Endothelial cell of coronary artery (primary cell): ENCODE data around the gene VPS4A. TPM values are rescaled to one million over a fixed set of nuclear protein-coding genes. Genes with fewer than 3 reads are reported as not detected.

Experiments used
- total RNA-seq: library from RNA; depleted of rRNA; stranded (reverse); fragments of >200 nt; gene quantifications from 2 replicates; pipeline ENCODE4 v1.2.3, GENCODE V29; 2014

Gene VPS4A
- total RNA-seq, result 36.7 and 39.8 TPM in 2 replicates

GRCh38 chr16:69310653-69311532 is at the start of gene VPS4A:
TSS of gene VPS4A (plus strand) at chr16:69311350. CDS start at chr16:69311512, 162 bp downstream.

GRCh38 chr16:69330286-69331109 is 19.3 kb downstream of the VPS4A start, which contains the start of gene PDF:
TSS of gene PDF (minus strand) at chr16:69330588. CDS start at chr16:69330570, 18 bp downstream.

GRCh38 chr16:69339289-69340094 is 28.3 kb downstream of the VPS4A start, which contains the start of the genes COG8 and NIP7:
TSS of gene COG8 (minus strand) at chr16:69339564. CDS start at chr16:69339552, 12 bp downstream.
TSS of gene NIP7 (plus strand) at chr16:69339772. CDS start at chr16:69339830, 58 bp downstream.

GRCh38 chr16:69351309-69352027 is 40.3 kb downstream of the VPS4A start, which contains the start of gene TMED6:
TSS of gene TMED6 (minus strand) at chr16:69351786. CDS start at chr16:69351753, 33 bp downstream.

Other genes starting within 250 kb of the VPS4A start
- gene HAS3, start 205.7 kb upstream of the VPS4A start, total RNA-seq, result 1.1 and 1.8 TPM in 2 replicates
- 50.5 and 63.2 TPM in 2 replicates for gene CHTF8, start 178.8 kb upstream of the VPS4A start, total RNA-seq
- 16.7 and 18.7 TPM in 2 replicates for gene UTP4, start 178.7 kb upstream of the VPS4A start, total RNA-seq
- 54.4 and 61.2 TPM in 2 replicates for gene SNTB2, start 124.2 kb upstream of the VPS4A start, total RNA-seq
- gene PDF, start 19.2 kb downstream of the VPS4A start, total RNA-seq, result 11.5 and 11.9 TPM in 2 replicates
- gene COG8, start 28.2 kb downstream of the VPS4A start, total RNA-seq, result 18.9 and 23.5 TPM in 2 replicates
- 29.5 and 33.9 TPM in 2 replicates for gene NIP7, start 28.4 kb downstream of the VPS4A start, total RNA-seq
- not detected in 2 replicates for gene TMED6, start 40.4 kb downstream of the VPS4A start, total RNA-seq
- 10.5 and 15.9 TPM in 2 replicates for gene TERF2, start 74.7 kb downstream of the VPS4A start, total RNA-seq
- 49.7 and 69.8 TPM in 2 replicates for gene CYB5B, start 113.3 kb downstream of the VPS4A start, total RNA-seq